ENCODE data around the gene GCN1.

GCN1 gene

DNA sequence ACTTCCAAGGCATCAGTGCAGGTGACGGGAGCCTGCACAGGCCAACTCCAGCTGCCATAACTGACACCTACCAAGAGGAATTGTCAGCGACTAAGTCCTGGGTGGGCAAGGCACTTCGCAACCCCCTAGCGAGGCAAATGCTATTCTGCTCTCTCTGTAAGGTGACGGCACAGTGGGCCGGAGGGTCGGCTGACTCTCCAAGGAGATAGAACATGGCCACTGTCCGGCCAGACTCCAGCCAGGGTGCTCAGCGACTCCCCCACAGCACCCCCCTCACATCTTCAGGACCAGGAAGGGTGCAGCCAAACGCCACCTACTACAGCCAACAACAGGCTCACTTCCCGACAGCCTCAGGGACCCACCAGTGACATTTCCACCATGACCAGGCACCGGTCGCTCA is 91.1 kb downstream of the GCN1 start:
- Histone ChIP-seq H3K27ac (no peak overlapping the region), H3K4me3 (IDR thresholded peaks at IDR 0.05; ENCODE audit: insufficient read depth, low read depth, low read length) (no peak overlapping the region), H2AFZ (ENCODE audit: low read depth) (no peak overlapping the region), H4K20me1 (ENCODE audit: insufficient read depth) (no peaks in the 10 kb centered on the region), H3K36me3 (ENCODE audit: insufficient read depth) (no peaks in the 10 kb centered on the region), H3K4me1 (ENCODE audit: low read depth, poor library complexity, severe bottlenecking) (peaks cover 29% of the 10 kb centered on the region), H3K27me3 (ENCODE audit: insufficient read depth, low read depth) (no peaks in the 10 kb centered on the region), H3K79me2 (ENCODE audit: insufficient read depth, low read depth) (peaks cover 31% of the 10 kb centered on the region; the same call in 1 of the 2 replicates), H3K9ac (no peak overlapping the region), H3K4me2 (no peak overlapping the region)
- TF ChIP-seq, protein P1, sequence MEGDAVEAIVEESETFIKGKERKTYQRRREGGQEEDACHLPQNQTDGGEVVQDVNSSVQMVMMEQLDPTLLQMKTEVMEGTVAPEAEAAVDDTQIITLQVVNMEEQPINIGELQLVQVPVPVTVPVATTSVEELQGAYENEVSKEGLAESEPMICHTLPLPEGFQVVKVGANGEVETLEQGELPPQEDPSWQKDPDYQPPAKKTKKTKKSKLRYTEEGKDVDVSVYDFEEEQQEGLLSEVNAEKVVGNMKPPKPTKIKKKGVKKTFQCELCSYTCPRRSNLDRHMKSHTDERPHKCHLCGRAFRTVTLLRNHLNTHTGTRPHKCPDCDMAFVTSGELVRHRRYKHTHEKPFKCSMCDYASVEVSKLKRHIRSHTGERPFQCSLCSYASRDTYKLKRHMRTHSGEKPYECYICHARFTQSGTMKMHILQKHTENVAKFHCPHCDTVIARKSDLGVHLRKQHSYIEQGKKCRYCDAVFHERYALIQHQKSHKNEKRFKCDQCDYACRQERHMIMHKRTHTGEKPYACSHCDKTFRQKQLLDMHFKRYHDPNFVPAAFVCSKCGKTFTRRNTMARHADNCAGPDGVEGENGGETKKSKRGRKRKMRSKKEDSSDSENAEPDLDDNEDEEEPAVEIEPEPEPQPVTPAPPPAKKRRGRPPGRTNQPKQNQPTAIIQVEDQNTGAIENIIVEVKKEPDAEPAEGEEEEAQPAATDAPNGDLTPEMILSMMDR (conservative IDR thresholded peaks at IDR 0.05; ENCODE audit: low read depth, low read length) = no peak

DNA sequence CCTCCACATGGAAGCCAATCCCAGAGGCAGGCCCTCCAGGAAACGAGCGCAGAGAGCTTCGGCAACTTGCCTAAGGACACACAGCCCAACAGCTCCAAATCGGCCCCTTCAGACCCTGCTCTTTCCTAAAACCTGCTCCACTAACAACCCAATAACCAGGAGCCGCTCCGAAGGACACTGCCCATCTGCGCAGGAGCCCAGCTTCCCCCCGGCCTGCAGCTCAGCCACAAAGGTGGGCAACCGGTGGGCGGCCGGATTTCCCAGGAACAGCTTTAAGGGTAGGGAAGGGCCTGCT is 91.5 kb downstream of the GCN1 start:
- Histone ChIP-seq H3K27ac (no peak overlapping the region), H2AFZ (ENCODE audit: low read depth) (no peak overlapping the region), H3K27me3 (ENCODE audit: insufficient read depth, low read depth) (no peaks in the 10 kb centered on the region), H3K4me2 (no peak overlapping the region), H3K9ac (no peak overlapping the region), H3K36me3 (ENCODE audit: insufficient read depth) (no peaks in the 10 kb centered on the region), H4K20me1 (ENCODE audit: insufficient read depth) (no peaks in the 10 kb centered on the region), H3K79me2 (ENCODE audit: insufficient read depth, low read depth) (peaks cover 27% of the 10 kb centered on the region; the same call in 1 of the 2 replicates), H3K4me3 (IDR thresholded peaks at IDR 0.05; ENCODE audit: insufficient read depth, low read depth, low read length) (no peak overlapping the region), H3K4me1 (ENCODE audit: low read depth, poor library complexity, severe bottlenecking) (peaks cover 29% of the 10 kb centered on the region)
- TF ChIP-seq, protein P1 (conservative IDR thresholded peaks at IDR 0.05; ENCODE audit: low read depth, low read length) = no peak

DNA sequence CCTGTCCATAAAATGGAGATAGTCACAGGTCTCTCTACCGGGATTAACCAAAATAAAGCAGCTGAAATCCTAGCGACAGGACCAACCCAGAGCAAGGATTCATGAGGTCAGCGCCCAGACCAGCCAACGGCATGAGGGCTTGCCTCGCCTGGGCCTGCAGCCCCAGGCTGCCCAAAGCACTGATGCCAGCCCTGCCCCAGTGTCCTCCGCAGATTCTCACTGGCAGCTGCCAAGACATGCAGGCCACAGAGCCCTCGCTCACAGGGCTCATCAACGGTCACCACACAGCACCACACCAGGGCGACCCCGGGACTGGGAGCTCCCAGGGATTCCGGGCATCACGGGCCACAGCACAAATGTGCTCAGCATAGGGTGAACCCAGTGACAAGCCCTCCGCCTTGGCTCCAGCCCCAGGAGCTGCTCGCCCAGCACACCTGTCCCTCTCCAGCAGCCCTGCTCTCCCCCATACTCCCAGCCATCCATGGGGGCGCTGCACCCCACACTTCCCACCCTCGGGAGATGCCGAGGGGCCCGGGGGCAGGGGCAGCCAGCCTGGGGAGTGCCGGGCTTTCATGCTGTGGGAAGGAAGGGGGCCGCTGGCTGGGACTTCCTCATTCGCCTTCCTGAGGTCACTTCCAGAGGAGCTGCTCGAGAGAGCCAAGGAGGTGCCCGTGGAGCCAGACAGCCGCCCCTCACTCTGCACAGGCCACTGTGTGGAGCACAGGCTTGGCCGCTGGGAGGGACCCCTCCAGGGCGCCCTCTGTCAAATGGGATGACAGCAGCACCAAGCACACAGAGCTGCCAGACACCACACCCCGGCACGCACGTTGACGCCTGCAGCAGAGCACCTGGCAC is 92.1 kb downstream of the GCN1 start:
- Histone ChIP-seq H3K4me3 (IDR thresholded peaks at IDR 0.05; ENCODE audit: insufficient read depth, low read depth, low read length) (no peak overlapping the region), H4K20me1 (ENCODE audit: insufficient read depth) (no peaks in the 10 kb centered on the region), H3K9ac (peak overlapping the region; percentile 49; the same call in 1 of the 2 replicates), H3K27me3 (ENCODE audit: insufficient read depth, low read depth) (no peaks in the 10 kb centered on the region), H3K4me1 (ENCODE audit: low read depth, poor library complexity, severe bottlenecking) (peaks cover 29% of the 10 kb centered on the region), H3K36me3 (ENCODE audit: insufficient read depth) (no peaks in the 10 kb centered on the region), H3K4me2 (peak overlapping the region; percentile 82), H2AFZ (ENCODE audit: low read depth) (no peak overlapping the region), H3K27ac (peak overlapping the region; percentile 75; the same call in 1 of the 2 replicates), H3K79me2 (ENCODE audit: insufficient read depth, low read depth) (peaks cover 23% of the 10 kb centered on the region; the same call in 1 of the 2 replicates)
- TF ChIP-seq, protein P1 (conservative IDR thresholded peaks at IDR 0.05; ENCODE audit: low read depth, low read length) = no peak

DNA sequence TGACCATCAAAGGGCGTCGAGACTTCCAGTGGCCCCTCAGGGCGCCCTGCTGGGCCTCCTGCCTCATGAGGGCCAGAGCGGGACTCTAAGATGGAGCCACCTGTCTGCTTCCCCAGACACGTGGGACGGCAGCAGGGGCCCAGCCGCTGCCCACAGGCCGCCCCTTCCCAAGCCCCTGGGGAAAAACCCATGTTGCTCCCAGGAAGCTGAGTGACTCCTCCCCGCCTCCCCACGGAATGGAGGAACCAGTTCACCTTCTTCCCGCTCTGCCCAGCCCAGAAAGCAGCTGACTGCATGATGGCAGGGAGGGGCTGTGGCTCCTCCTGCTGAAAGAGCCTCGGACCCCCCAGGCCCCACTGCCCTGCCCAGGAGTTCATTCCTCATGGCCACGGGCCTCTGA is 92.9 kb downstream of the GCN1 start:
- H2AFZ ChIP-seq (ENCODE audit: low read depth) = no peak overlapping the region; the same call in 1 of the 2 replicates
- no peaks in the 10 kb centered on the region for H3K27me3 ChIP-seq (ENCODE audit: insufficient read depth, low read depth)
- TF ChIP-seq, protein P1 (conservative IDR thresholded peaks at IDR 0.05; ENCODE audit: low read depth, low read length) = no peak
- no peaks in the 10 kb centered on the region for H4K20me1 ChIP-seq (ENCODE audit: insufficient read depth)
- H3K4me1 ChIP-seq (ENCODE audit: low read depth, poor library complexity, severe bottlenecking) = peaks cover 29% of the 10 kb centered on the region
- peak overlapping the region; percentile 49; the same call in 1 of the 2 replicates for H3K9ac ChIP-seq
- peak overlapping the region; percentile 82 for H3K4me2 ChIP-seq
- H3K27ac ChIP-seq = peak overlapping the region; percentile 75
- H3K36me3 ChIP-seq (ENCODE audit: insufficient read depth) = no peaks in the 10 kb centered on the region
- H3K79me2 ChIP-seq (ENCODE audit: insufficient read depth, low read depth) = peaks cover 19% of the 10 kb centered on the region; the same call in 1 of the 2 replicates
- H3K4me3 ChIP-seq (IDR thresholded peaks at IDR 0.05; ENCODE audit: insufficient read depth, low read depth, low read length) = no peak overlapping the region

Measured in KMS-11 (cell line).